ENCODE data around the gene PEAK3.
A peak's percentile ranks its signal among the peaks of the same experiment; 100 is the strongest.

The PEAK3 gene

GRCh38 chr19:2231621-2232221 is 50.3 kb downstream of the PEAK3 start:
- no peak overlapping the region for H3K9ac ChIP-seq (ENCODE audit: low read length)
- H3K9me2 ChIP-seq (replicated peaks; ENCODE audit: insufficient read depth, low read length), result no peaks in the 10 kb centered on the region
- DNase-seq, result no peak
- H3K79me2 ChIP-seq (ENCODE audit: low read length), result peaks cover 77% of the 10 kb centered on the region
- H3K4me3 ChIP-seq (ENCODE audit: low read length), result no peak overlapping the region
- H3K36me3 ChIP-seq (replicated peaks; ENCODE audit: insufficient read depth, low read length), result peaks cover 6% of the 10 kb centered on the region; the same call in 1 of the 2 replicates
- no peaks in the 10 kb centered on the region for H3K27me3 ChIP-seq (replicated peaks; ENCODE audit: insufficient read depth, low read length)
- no peak overlapping the region for H3K27ac ChIP-seq (ENCODE audit: low read length)
- H2AFZ ChIP-seq (ENCODE audit: low read length), result no peak overlapping the region
- peaks cover 6% of the 10 kb centered on the region; the same call in 1 of the 2 replicates for H4K20me1 ChIP-seq (ENCODE audit: insufficient read depth, low read length)
- no peaks in the 10 kb centered on the region for H3K4me1 ChIP-seq (ENCODE audit: low read length)
- peaks cover 35% of the 10 kb centered on the region for H3F3A ChIP-seq (ENCODE audit: insufficient read depth, low read length)
- TF ChIP-seq CTCF (IDR thresholded peaks at IDR 0.05; ENCODE audit: low read length) (peak; percentile 22), EZH2 (optimal IDR thresholded peaks at IDR 0.05; ENCODE audit: low read depth, low read length) (no peak)
- no peak overlapping the region for H3K4me2 ChIP-seq (ENCODE audit: low read depth, low read length)
- H3K9me3 ChIP-seq (replicated peaks; ENCODE audit: insufficient read depth, low read length), result no peaks in the 10 kb centered on the region

GRCh38 chr19:2230807-2231533 is 51.0 kb downstream of the PEAK3 start:
- Histone ChIP-seq H3K9me2 (replicated peaks; ENCODE audit: insufficient read depth, low read length) (no peaks in the 10 kb centered on the region), H3K9ac (ENCODE audit: low read length) (no peak overlapping the region), H3K4me2 (ENCODE audit: low read depth, low read length) (no peak overlapping the region), H3K36me3 (replicated peaks; ENCODE audit: insufficient read depth, low read length) (peaks cover 8% of the 10 kb centered on the region; the same call in 1 of the 2 replicates), H3K27me3 (replicated peaks; ENCODE audit: insufficient read depth, low read length) (no peaks in the 10 kb centered on the region), H3K79me2 (ENCODE audit: low read length) (peaks cover 79% of the 10 kb centered on the region), H3K9me3 (replicated peaks; ENCODE audit: insufficient read depth, low read length) (no peaks in the 10 kb centered on the region), H3K4me1 (ENCODE audit: low read length) (no peaks in the 10 kb centered on the region), H3K4me3 (ENCODE audit: low read length) (no peak overlapping the region), H3F3A (ENCODE audit: insufficient read depth, low read length) (peaks cover 35% of the 10 kb centered on the region), H4K20me1 (ENCODE audit: insufficient read depth, low read length) (peaks cover 6% of the 10 kb centered on the region; the same call in 1 of the 2 replicates), H2AFZ (ENCODE audit: low read length) (no peak overlapping the region), H3K27ac (ENCODE audit: low read length) (no peak overlapping the region)
- DNase-seq, result no peak
- TF ChIP-seq EZH2phosphoT487 (IDR thresholded peaks at IDR 0.05; ENCODE audit: low read length), result no peak
- TF ChIP-seq EZH2 (optimal IDR thresholded peaks at IDR 0.05; ENCODE audit: low read depth, low read length), result no peak
- TF ChIP-seq CTCF (IDR thresholded peaks at IDR 0.05; ENCODE audit: low read length), result no peak

GRCh38 chr19:2230033-2230531 is 51.9 kb downstream of the PEAK3 start:
- no peak overlapping the region for H2AFZ ChIP-seq (ENCODE audit: low read length)
- DNase-seq, result no peak
- H3K9me2 ChIP-seq (replicated peaks; ENCODE audit: insufficient read depth, low read length), result no peaks in the 10 kb centered on the region
- no peaks in the 10 kb centered on the region for H3K27me3 ChIP-seq (replicated peaks; ENCODE audit: insufficient read depth, low read length)
- H3K36me3 ChIP-seq (replicated peaks; ENCODE audit: insufficient read depth, low read length), result peaks cover 14% of the 10 kb centered on the region
- no peak overlapping the region for H3K27ac ChIP-seq (ENCODE audit: low read length)
- peaks cover 35% of the 10 kb centered on the region for H3F3A ChIP-seq (ENCODE audit: insufficient read depth, low read length)
- H4K20me1 ChIP-seq (ENCODE audit: insufficient read depth, low read length), result peaks cover 6% of the 10 kb centered on the region; the same call in 1 of the 2 replicates
- no peaks in the 10 kb centered on the region for H3K4me1 ChIP-seq (ENCODE audit: low read length)
- no peak overlapping the region for H3K9ac ChIP-seq (ENCODE audit: low read length)
- no peak overlapping the region for H3K4me3 ChIP-seq (ENCODE audit: low read length)
- no peaks in the 10 kb centered on the region for H3K9me3 ChIP-seq (replicated peaks; ENCODE audit: insufficient read depth, low read length)
- H3K79me2 ChIP-seq (ENCODE audit: low read length), result peaks cover 79% of the 10 kb centered on the region
- no peak for TF ChIP-seq EZH2 (optimal IDR thresholded peaks at IDR 0.05; ENCODE audit: low read depth, low read length)
- TF ChIP-seq CTCF (IDR thresholded peaks at IDR 0.05; ENCODE audit: low read length), result no peak
- TF ChIP-seq EZH2phosphoT487 (IDR thresholded peaks at IDR 0.05; ENCODE audit: low read length), result no peak
- H3K4me2 ChIP-seq (ENCODE audit: low read depth, low read length), result no peak overlapping the region
